ENCODE data around the gene FUT2.
"Not testable (repeated sequence)": the region's sequence is repeated elsewhere in the genome, so short reads cannot be mapped to it uniquely, and the experiment has no call there.

Gene FUT2

GRCh38 chr19:48702701-48703100, 6.9 kb downstream of the FUT2 start:
- no peak for DNase-seq (ENCODE audit: low spot score)

- no peak for DNase-seq (ENCODE audit: low spot score)
Observed at GRCh38 chr19:48703316-48703715, 7.5 kb downstream of the FUT2 start.

GRCh38 chr19:48705431-48705830, 9.7 kb downstream of the FUT2 start:
- no peak for DNase-seq (ENCODE audit: low spot score)

- DNase-seq (ENCODE audit: low spot score) = no peak
Observed at GRCh38 chr19:48708471-48708870, 12.7 kb downstream of the FUT2 start.

- DNase-seq (ENCODE audit: low spot score) = no peak
Observed at GRCh38 chr19:48711106-48711662, 15.4 kb downstream of the FUT2 start.

GRCh38 chr19:48713041-48713863, 17.5 kb downstream of the FUT2 start:
- DNase-seq (ENCODE audit: low spot score) = no peak

GRCh38 chr19:48713864-48714755, 18.3 kb downstream of the FUT2 start:
- peak; percentile 96 for DNase-seq (ENCODE audit: low spot score)

GRCh38 chr19:48714759-48715675, 19.2 kb downstream of the FUT2 start:
- DNase-seq (ENCODE audit: low spot score) = no peak

GRCh38 chr19:48715681-48716171, 20.0 kb downstream of the FUT2 start:
- no peak for DNase-seq (ENCODE audit: low spot score)

GRCh38 chr19:48716562-48717291, 21.0 kb downstream of the FUT2 start:
- DNase-seq (ENCODE audit: low spot score) = no peak

GRCh38 chr19:48718106-48718505, 22.3 kb downstream of the FUT2 start:
- DNase-seq (ENCODE audit: low spot score) = not testable (repeated sequence)

- DNase-seq (ENCODE audit: low spot score) = no peak
Observed at GRCh38 chr19:48718711-48719231, 23.0 kb downstream of the FUT2 start.

GRCh38 chr19:48719263-48720171, 23.7 kb downstream of the FUT2 start, which contains the start of gene MAMSTR:
TSS of gene MAMSTR (minus strand) at chr19:48719725. CDS start at chr19:48719031, 694 bp downstream.
- no peak for DNase-seq (ENCODE audit: low spot score)

- DNase-seq (ENCODE audit: low spot score) = no peak
Observed at GRCh38 chr19:48720251-48720612, 24.5 kb downstream of the FUT2 start.

GRCh38 chr19:48720613-48721296, 25.0 kb downstream of the FUT2 start:
- DNase-seq (ENCODE audit: low spot score) = peak; percentile 95

- DNase-seq (ENCODE audit: low spot score) = no peak
Observed at GRCh38 chr19:48722196-48722708, 26.5 kb downstream of the FUT2 start.

- DNase-seq (ENCODE audit: low spot score) = peak; percentile 59
Observed at GRCh38 chr19:48724796-48725753, 29.3 kb downstream of the FUT2 start.
